ENCODE measurements around the gene ARPC4. TPM values are rescaled to one million over a fixed set of nuclear protein-coding genes. Genes with fewer than 3 reads are reported as not detected.
A peak's percentile ranks its signal among the peaks of the same experiment; 100 is the strongest.
"Not testable (repeated sequence)": the region's sequence is repeated elsewhere in the genome, so short reads cannot be mapped to it uniquely, and the experiment has no call there.

The ARPC4 gene
- total RNA-seq, 1 experiment from 2014 or later = 87.4 TPM

DNA sequence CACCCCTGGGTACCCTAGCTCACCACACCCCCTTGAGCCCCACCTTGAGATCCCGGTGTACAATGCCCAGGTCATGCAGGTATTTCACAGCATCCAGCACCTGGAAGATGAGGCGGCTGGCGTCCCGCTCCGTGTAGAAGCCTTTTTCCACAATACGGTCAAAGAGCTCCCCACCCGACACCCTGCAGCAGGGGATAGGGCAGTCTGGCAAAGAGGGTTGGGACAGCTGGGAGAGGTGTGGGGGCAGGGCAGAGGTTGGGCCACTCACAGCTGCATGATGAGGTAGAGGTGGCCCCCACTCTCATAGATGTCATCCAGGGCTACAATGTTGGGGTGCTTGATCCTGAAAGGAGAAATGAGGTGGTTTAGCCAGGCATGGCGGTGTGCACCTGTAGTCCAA lies 30.0 kb upstream of the ARPC4 start:
- DNase-seq = no peak
- H3K4me3 ChIP-seq = no peak overlapping the region
- H3K36me3 ChIP-seq = peaks cover 5% of the 10 kb centered on the region
- H3K9me3 ChIP-seq (replicated peaks) = no peaks in the 10 kb centered on the region
- no peaks in the 10 kb centered on the region for H3K27me3 ChIP-seq
- H3K4me1 ChIP-seq = no peaks in the 10 kb centered on the region
- H3K27ac ChIP-seq = no peak overlapping the region

- H3K27ac ChIP-seq = no peak overlapping the region
- no peak for DNase-seq
- H3K4me1 ChIP-seq = no peaks in the 10 kb centered on the region
- no peaks in the 10 kb centered on the region for H3K36me3 ChIP-seq
- H3K27me3 ChIP-seq = no peaks in the 10 kb centered on the region
- no peaks in the 10 kb centered on the region for H3K9me3 ChIP-seq (replicated peaks)
- no peak overlapping the region for H3K4me3 ChIP-seq
These were observed 27.0 kb upstream of the ARPC4 start for GRCh38 chr3:9765865-9766264.

GRCh38 chr3:9767418-9767817 lies 25.5 kb upstream of the ARPC4 start:
- H3K4me3 ChIP-seq = no peak overlapping the region
- no peak overlapping the region for H3K27ac ChIP-seq
- no peak for DNase-seq
- H3K36me3 ChIP-seq = no peaks in the 10 kb centered on the region
- H3K9me3 ChIP-seq (replicated peaks) = no peaks in the 10 kb centered on the region
- H3K4me1 ChIP-seq = no peaks in the 10 kb centered on the region
- H3K27me3 ChIP-seq = no peaks in the 10 kb centered on the region

DNA sequence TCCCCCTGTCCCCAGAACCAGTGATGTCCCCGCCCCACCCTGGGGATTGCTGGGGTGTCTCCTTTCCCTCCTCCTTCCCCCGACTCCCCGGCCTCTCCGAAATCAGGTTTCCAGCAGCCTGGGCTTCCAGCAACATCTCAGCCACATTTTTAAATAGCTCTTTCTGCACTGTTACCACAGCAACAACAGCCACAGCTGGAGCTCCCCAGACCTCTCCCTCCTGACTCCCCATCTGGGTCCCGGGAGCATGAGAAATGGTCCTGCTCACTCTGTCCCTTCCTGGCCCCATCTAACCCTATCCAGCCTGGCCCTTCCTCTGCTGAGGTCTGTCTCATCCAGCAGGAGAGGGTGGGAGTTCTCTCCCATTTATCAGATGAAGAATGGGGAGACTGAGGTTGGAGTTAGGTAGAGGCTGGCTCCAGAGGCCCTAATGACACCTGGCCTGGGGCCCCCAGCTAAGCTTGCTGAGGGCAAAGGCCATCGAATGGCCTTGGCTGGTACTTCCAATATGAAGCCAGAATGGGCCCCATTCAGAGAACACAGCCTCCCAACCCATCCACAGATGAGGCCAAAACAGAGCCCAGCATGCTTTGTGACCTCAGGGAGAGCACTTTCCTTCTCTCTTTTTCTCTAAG lies 24.6 kb upstream of the ARPC4 start:
- Histone ChIP-seq H3K4me3 (no peak overlapping the region), H3K27ac (no peak overlapping the region), H3K4me1 (no peaks in the 10 kb centered on the region), H3K36me3 (no peaks in the 10 kb centered on the region), H3K27me3 (no peaks in the 10 kb centered on the region), H3K9me3 (replicated peaks) (no peaks in the 10 kb centered on the region)
- no peak for DNase-seq

- H3K27me3 ChIP-seq = no peaks in the 10 kb centered on the region
- H3K27ac ChIP-seq = no peak overlapping the region
- no peaks in the 10 kb centered on the region for H3K4me1 ChIP-seq
- H3K9me3 ChIP-seq (replicated peaks) = no peaks in the 10 kb centered on the region
- no peak for DNase-seq
- no peaks in the 10 kb centered on the region for H3K36me3 ChIP-seq
- H3K4me3 ChIP-seq = no peak overlapping the region
These were observed 23.9 kb upstream of the ARPC4 start for GRCh38 chr3:9769012-9769411.

- H3K4me1 ChIP-seq = no peaks in the 10 kb centered on the region
- peak within 1 kb of the TSS; percentile 50 for H3K4me3 ChIP-seq
- no peaks in the 10 kb centered on the region for H3K9me3 ChIP-seq (replicated peaks)
- H3K27ac ChIP-seq = no peak within 1 kb of the TSS
- peak; percentile 52 to 64 for DNase-seq
- H3K36me3 ChIP-seq = no peaks in the 10 kb centered on the region
- no peaks in the 10 kb centered on the region for H3K27me3 ChIP-seq
These were observed 23.2 kb upstream of the ARPC4 start, which contains the start of gene CAMK1 for GRCh38 chr3:9769426-9770275. Gene CAMK1, minus strand, starts transcription at chr3:9769947. Its CDS starts 2,198 bp downstream, at chr3:9767749.

- no peak overlapping the region for H3K27ac ChIP-seq
- no peaks in the 10 kb centered on the region for H3K27me3 ChIP-seq
- DNase-seq = no peak
- H3K36me3 ChIP-seq = no peaks in the 10 kb centered on the region
- no peaks in the 10 kb centered on the region for H3K9me3 ChIP-seq (replicated peaks)
- H3K4me3 ChIP-seq = peak overlapping the region; percentile 50; the same call in 1 of the 2 replicates
- H3K4me1 ChIP-seq = no peaks in the 10 kb centered on the region
These were observed 22.5 kb upstream of the ARPC4 start for GRCh38 chr3:9770276-9770812.

GRCh38 chr3:9771007-9771406 lies 21.9 kb upstream of the ARPC4 start:
- DNase-seq; H3K36me3 ChIP-seq; H3K27me3 ChIP-seq; H3K9me3 ChIP-seq (replicated peaks); H3K4me3 ChIP-seq; H3K27ac ChIP-seq; H3K4me1 ChIP-seq: not testable (repeated sequence)

DNA sequence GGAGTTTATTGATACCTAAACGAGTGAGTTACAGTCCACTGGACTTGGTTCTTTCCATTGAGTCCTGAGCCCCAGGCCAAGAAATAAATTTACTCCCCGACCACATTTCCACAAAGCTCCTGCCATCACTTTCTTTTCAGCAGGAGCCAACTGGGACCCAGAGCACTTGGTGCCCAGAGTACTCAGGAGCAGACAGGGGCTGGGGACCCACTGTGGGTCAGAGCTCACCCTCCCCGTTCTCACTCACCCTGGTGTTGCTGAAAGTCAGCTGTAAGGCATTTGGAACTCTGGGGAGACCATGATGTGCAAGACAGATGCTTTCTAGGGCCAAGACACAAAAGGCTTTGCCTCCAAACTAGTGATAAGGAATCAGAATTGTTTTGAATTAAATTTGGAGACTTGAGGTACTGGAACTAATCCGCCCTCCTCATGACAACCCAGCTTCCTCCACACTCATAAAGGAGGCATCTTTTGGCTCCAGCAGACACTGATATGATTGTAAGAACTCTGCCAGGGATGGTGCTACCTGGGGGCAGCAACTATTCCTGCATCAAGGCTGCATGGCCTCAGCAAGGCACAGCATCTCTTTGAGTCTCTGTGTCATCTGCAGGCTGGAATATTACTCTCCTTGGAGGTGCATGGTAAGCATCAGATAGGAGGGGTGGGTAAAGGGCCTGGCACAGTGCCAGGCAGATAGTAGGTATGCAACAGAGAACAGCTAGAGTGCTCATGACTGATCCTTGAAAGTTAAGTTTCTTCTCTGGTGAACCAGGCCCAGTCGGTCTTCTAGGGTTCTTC lies 15.8 kb upstream of the ARPC4 start:
- H3K36me3 ChIP-seq = no peaks in the 10 kb centered on the region
- H3K27ac ChIP-seq = no peak overlapping the region
- H3K4me3 ChIP-seq = no peak overlapping the region
- H3K9me3 ChIP-seq (replicated peaks) = no peaks in the 10 kb centered on the region
- H3K4me1 ChIP-seq = no peaks in the 10 kb centered on the region
- no peak for DNase-seq
- H3K27me3 ChIP-seq = no peaks in the 10 kb centered on the region

DNA sequence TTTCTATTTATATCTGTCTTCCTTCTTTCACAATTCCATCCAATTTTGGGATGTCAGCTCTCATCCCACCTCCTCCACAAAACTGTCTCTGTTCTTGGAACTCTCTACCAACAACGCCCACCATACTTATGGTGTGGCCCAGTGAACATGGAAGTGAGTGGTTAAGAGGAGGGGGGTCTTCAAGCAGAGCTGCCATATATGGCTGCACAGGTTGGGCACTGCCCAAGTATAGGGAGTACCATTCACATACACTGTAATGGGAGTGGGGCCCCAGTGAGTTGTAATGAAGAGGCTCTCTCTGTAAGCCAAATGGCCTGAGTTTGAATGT lies 15.2 kb upstream of the ARPC4 start:
- Histone ChIP-seq H3K4me3 (no peak overlapping the region), H3K27me3 (no peaks in the 10 kb centered on the region), H3K9me3 (replicated peaks) (no peaks in the 10 kb centered on the region), H3K36me3 (no peaks in the 10 kb centered on the region), H3K4me1 (no peaks in the 10 kb centered on the region), H3K27ac (no peak overlapping the region)
- no peak for DNase-seq

GRCh38 chr3:9778143-9779074 lies 14.5 kb upstream of the ARPC4 start:
- Histone ChIP-seq H3K9me3 (replicated peaks) (no peaks in the 10 kb centered on the region), H3K27me3 (no peaks in the 10 kb centered on the region), H3K27ac (no peak overlapping the region), H3K4me3 (no peak overlapping the region), H3K36me3 (no peaks in the 10 kb centered on the region), H3K4me1 (no peaks in the 10 kb centered on the region)
- no peak for DNase-seq

GRCh38 chr3:9779075-9779593 lies 13.7 kb upstream of the ARPC4 start:
- no peak overlapping the region for H3K4me3 ChIP-seq
- H3K27ac ChIP-seq = no peak overlapping the region
- H3K27me3 ChIP-seq = no peaks in the 10 kb centered on the region
- no peak for DNase-seq
- 0 out of 2 replicates have a peak, but pooled peaks cover under 1% of the 10 kb centered on the region for H3K36me3 ChIP-seq
- no peaks in the 10 kb centered on the region for H3K4me1 ChIP-seq
- no peaks in the 10 kb centered on the region for H3K9me3 ChIP-seq (replicated peaks)

GRCh38 chr3:9779721-9780457 lies 13.0 kb upstream of the ARPC4 start:
- Histone ChIP-seq H3K27me3 (no peaks in the 10 kb centered on the region), H3K9me3 (replicated peaks) (no peaks in the 10 kb centered on the region), H3K4me1 (no peaks in the 10 kb centered on the region), H3K27ac (no peak overlapping the region), H3K4me3 (no peak overlapping the region), H3K36me3 (peaks cover 5% of the 10 kb centered on the region; the same call in 1 of the 2 replicates)
- no peak for DNase-seq
